Uterus (tissue), 4 donors: ENCODE measurements around the gene C19orf67. TPM values are rescaled to one million over a fixed set of nuclear protein-coding genes. Genes with fewer than 3 reads are reported as not detected.

Experiments used
- DNase-seq, 2 donors: peaks; one replicate each; pipeline ENCODE4 v3.0.0-alpha.2; 2019 to 2020
- H3K27ac ChIP-seq, 2 donors: fragments of 200-600 bp; sonication (generic); 1 replicate in 1 of 2; 2 replicates in 1 of 2; pipeline ENCODE4 v1.5.1; 2016 to 2018
- H3K27me3 ChIP-seq, 2 donors: fragments of 200-600 bp; sonication (generic); one replicate each; pipeline ENCODE4 v1.5.1; 2018 to 2019; ENCODE audit warnings: control low read depth in 1 of 2
- H3K36me3 ChIP-seq, 2 donors: fragments of 200-600 bp; sonication (generic); one replicate each; pipeline ENCODE4 v1.5.1; 2019; ENCODE audit warnings: control low read depth in 1 of 2
- H3K4me1 ChIP-seq, 2 donors: fragments of 200-600 bp; sonication (generic); one replicate each; pipeline ENCODE4 v1.5.1; 2018 to 2019; ENCODE audit warnings: control low read depth in 1 of 2
- H3K4me3 ChIP-seq, 2 donors: fragments of 200-600 bp; sonication (generic); 1 replicate in 1 of 2; 2 replicates in 1 of 2; pipeline ENCODE4 v1.5.1; 2018 to 2019; ENCODE audit warnings: mild to moderate bottlenecking in 1 of 2
- H3K9me3 ChIP-seq, 2 donors: fragments of 200-600 bp; sonication (generic); one replicate each; pipeline ENCODE4 v1.5.1; 2019; ENCODE audit warnings: control low read depth in 1 of 2
- POLR2A ChIP-seq, 2 donors: fragments of 450-650 bp; IDR thresholded peaks; one replicate each; pipeline ENCODE4 v1.6.1; 2016; ENCODE audit warnings: antibody characterized with exemption in 2 of 2, mild to moderate bottlenecking in 1 of 2, moderate library complexity in 1 of 2
- intact Hi-C: fragments of 100-400 bp; cut with DNase I; formaldehyde crosslinking; loops from one replicate; pipeline ENCODE4 v1.15.1; 2023; ENCODE audit warnings: low total_unique reads
- total RNA-seq, 4 donors: library from RNA; depleted of rRNA in 3 of 4; stranded (reverse); fragments of >200 nt in 3 of 4; gene quantifications; one replicate each; pipeline versions ENCODE4 v1.1.0 to v1.2.4, GENCODE V29; 2014 to 2023
- TF ChIP-seq, protein P1 (sequence below), 4 experiments: fragments of 200-600 bp in 2 of 4; fragments of 450-650 bp in 2 of 4; sonication (generic) in 2 of 4; IDR thresholded peaks; one replicate each; pipeline ENCODE4 v1.5.1; 2016 to 2019; ENCODE audit warnings: antibody characterized with exemption in 4 of 4, mild to moderate bottlenecking in 2 of 4, moderate library complexity in 1 of 4
- donor health status: DM: yes; HTN: yes; CAD: no.

Gene C19orf67
- total RNA-seq, 4 donors from 2014 or later, result 1.7 TPM; not detected in 3

- H3K4me3 ChIP-seq, result no peak overlapping the region
- H3K36me3 ChIP-seq, result no peaks in the 10 kb centered on the region
- H3K4me1 ChIP-seq, result peaks cover 0 to 7% of the 10 kb centered on the region in 2 donors
- no peak for TF ChIP-seq POLR2A (IDR thresholded peaks at IDR 0.05)
- TF ChIP-seq, protein P1, sequence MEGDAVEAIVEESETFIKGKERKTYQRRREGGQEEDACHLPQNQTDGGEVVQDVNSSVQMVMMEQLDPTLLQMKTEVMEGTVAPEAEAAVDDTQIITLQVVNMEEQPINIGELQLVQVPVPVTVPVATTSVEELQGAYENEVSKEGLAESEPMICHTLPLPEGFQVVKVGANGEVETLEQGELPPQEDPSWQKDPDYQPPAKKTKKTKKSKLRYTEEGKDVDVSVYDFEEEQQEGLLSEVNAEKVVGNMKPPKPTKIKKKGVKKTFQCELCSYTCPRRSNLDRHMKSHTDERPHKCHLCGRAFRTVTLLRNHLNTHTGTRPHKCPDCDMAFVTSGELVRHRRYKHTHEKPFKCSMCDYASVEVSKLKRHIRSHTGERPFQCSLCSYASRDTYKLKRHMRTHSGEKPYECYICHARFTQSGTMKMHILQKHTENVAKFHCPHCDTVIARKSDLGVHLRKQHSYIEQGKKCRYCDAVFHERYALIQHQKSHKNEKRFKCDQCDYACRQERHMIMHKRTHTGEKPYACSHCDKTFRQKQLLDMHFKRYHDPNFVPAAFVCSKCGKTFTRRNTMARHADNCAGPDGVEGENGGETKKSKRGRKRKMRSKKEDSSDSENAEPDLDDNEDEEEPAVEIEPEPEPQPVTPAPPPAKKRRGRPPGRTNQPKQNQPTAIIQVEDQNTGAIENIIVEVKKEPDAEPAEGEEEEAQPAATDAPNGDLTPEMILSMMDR (IDR thresholded peaks at IDR 0.05), result peak in 2 of 4 experiments; percentile 9 to 29
- no peak overlapping the region for H3K27ac ChIP-seq
- DNase-seq, result no peak
- H3K27me3 ChIP-seq, result peaks cover 0 to 8% of the 10 kb centered on the region in 2 donors
- intact Hi-C loops, result no loop called here
- no peaks in the 10 kb centered on the region for H3K9me3 ChIP-seq
These were observed 26.5 kb downstream of the C19orf67 start for GRCh38 chr19:14059093-14059480.

GRCh38 chr19:14058182-14059092 lies 27.1 kb downstream of the C19orf67 start:
- intact Hi-C loops, result no loop called here
- H3K4me1 ChIP-seq, result peaks cover 0 to 7% of the 10 kb centered on the region in 2 donors
- no peaks in the 10 kb centered on the region for H3K9me3 ChIP-seq
- no peak for DNase-seq
- peaks cover 0 to 8% of the 10 kb centered on the region in 2 donors for H3K27me3 ChIP-seq
- no peaks in the 10 kb centered on the region for H3K36me3 ChIP-seq
- no peak overlapping the region for H3K27ac ChIP-seq
- TF ChIP-seq, protein P1 (IDR thresholded peaks at IDR 0.05), result no peak
- TF ChIP-seq POLR2A (IDR thresholded peaks at IDR 0.05), result no peak
- no peak overlapping the region for H3K4me3 ChIP-seq

GRCh38 chr19:14056741-14057356 lies 28.7 kb downstream of the C19orf67 start:
- intact Hi-C loops, result no loop called here
- H3K27me3 ChIP-seq, result peaks cover 0 to 8% of the 10 kb centered on the region in 2 donors

DNA sequence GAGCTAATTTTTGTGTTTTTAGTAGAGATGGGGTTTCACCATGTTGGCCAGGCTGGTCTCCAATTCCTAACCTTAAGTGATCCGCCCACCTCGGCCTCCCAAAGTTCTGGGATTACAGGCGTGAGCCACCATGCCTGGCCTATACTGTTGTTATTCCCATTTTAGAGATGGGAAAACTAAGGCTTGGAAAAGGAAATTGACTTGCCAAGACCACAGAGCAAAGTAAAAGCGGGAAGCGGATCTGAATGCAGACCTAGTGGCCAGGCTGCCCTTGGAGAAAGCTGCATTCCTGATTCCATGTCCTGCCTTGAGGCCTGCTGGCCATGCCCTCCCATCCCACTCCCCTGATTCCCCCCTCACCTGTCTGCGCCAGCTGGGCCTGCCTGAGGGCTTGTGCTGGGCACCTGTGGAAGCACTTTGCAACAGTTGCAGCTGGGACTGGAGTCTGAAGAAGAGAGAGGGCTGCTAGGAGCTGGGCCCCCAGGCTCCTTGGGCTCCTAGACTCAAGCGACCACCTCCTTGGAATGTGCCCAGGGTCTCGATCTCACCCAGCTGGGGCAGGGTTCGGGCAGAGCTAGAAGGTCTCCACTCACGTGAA lies 29.4 kb downstream of the C19orf67 start:
- TF ChIP-seq POLR2A (IDR thresholded peaks at IDR 0.05), result no peak
- TF ChIP-seq, protein P1 (IDR thresholded peaks at IDR 0.05), result no peak

More at GRCh38 chr19:14056741-14057356, 28.7 kb downstream of the C19orf67 start:
- no peaks in the 10 kb centered on the region for H3K9me3 ChIP-seq
- H3K27ac ChIP-seq, result peak overlapping the region in 1 of 2 donors; percentile 50
- no peak for TF ChIP-seq POLR2A (IDR thresholded peaks at IDR 0.05)
- TF ChIP-seq, protein P1 (IDR thresholded peaks at IDR 0.05), result no peak
- peak overlapping the region; percentile 28 to 32 for H3K4me3 ChIP-seq
- peaks cover 0 to 7% of the 10 kb centered on the region in 2 donors for H3K4me1 ChIP-seq
- H3K36me3 ChIP-seq, result no peaks in the 10 kb centered on the region
- DNase-seq, result no peak

More for the DNA sequence above, 29.4 kb downstream of the C19orf67 start:
- no peaks in the 10 kb centered on the region for H3K9me3 ChIP-seq
- H3K36me3 ChIP-seq, result no peaks in the 10 kb centered on the region
- H3K4me1 ChIP-seq, result peaks cover 0 to 7% of the 10 kb centered on the region in 2 donors
- no peak overlapping the region for H3K27ac ChIP-seq
- DNase-seq, result no peak
- intact Hi-C loops, result no loop called here
- H3K4me3 ChIP-seq, result no peak overlapping the region
- H3K27me3 ChIP-seq, result peaks cover 0 to 8% of the 10 kb centered on the region in 2 donors
